Measurements from ENCODE around the gene ADAMTS6.

Gene ADAMTS6

DNA sequence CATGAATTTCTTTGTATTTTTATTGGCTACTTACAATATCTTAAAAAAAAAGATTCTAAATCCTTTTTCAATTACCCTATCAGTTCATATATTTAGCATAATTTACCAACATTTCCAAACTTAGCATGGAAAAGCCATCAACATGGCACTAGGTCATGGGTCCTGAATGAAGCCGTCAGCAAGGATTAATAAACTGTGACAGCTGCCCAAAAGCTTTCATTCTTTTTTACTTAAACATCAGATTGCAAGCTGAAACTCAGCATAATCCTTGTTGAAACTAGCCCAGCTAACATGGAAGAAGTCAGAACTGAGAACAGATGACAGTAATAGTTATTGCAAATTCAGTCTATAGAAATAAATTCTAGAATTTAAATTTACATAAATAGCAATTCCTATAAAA is 209.8 kb downstream of the ADAMTS6 start:
- no peaks in the 10 kb centered on the region for H3K9me3 Mint-ChIP-seq
- H3K27me3 Mint-ChIP-seq, result no peaks in the 10 kb centered on the region
- no peak overlapping the region for H3K27ac Mint-ChIP-seq
- no peak overlapping the region for H3K4me3 Mint-ChIP-seq
- H3K4me1 Mint-ChIP-seq (ENCODE audit: low read depth), result no peaks in the 10 kb centered on the region
- intact Hi-C loops (cut with micrococcal nuclease), result no loop called here
- H3K36me3 Mint-ChIP-seq (ENCODE audit: low read depth), result no peaks in the 10 kb centered on the region

DNA sequence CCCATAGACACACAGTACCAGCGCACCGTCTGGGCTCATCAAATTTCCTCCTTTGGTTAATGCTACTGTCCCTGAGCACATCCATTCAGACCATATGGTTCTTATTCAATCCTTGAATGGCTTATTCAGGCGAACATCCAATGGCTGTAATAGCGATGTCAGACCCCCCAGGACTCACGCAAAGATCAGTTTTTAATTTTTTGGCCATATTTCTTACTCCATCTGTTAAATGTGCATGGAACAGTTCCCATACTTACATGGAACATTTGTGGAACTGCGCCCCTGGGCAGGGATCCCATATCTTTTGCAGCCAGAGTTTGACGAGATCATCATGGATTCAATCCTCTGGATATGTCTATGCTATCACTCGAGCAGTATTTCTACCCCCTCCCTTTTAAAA is 213.2 kb downstream of the ADAMTS6 start:
- intact Hi-C loops (cut with micrococcal nuclease), result no loop called here
- H3K9me3 Mint-ChIP-seq, result no peaks in the 10 kb centered on the region
- H3K27me3 Mint-ChIP-seq, result no peaks in the 10 kb centered on the region

DNA sequence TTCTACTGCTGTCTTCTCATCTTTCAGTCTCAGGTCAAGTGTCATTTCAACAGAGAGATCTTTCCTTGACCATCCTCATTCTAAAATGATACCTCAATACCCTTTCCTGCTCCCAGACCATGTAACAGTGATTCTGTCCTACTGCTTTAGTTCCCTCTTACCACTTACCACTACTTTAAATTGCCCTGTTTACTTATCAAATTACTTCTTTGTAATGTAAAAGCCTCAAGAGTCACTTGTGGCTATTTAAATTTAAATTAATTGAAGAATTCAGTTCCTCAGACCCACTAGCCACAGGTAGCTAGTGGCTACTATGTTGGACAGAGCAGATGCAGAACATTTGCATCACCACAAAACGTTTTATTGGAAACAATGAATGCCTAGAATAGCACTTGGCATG is 217.3 kb downstream of the ADAMTS6 start:
- Mint-ChIP-seq H3K36me3 (ENCODE audit: low read depth) (no peaks in the 10 kb centered on the region), H3K27ac (no peak overlapping the region), H3K9me3 (no peaks in the 10 kb centered on the region), H3K27me3 (no peaks in the 10 kb centered on the region), H3K4me3 (no peak overlapping the region), H3K4me1 (ENCODE audit: low read depth) (no peaks in the 10 kb centered on the region)
- intact Hi-C loops (cut with micrococcal nuclease), result no loop called here

More for the DNA sequence above, 213.2 kb downstream of the ADAMTS6 start:
- no peak overlapping the region for H3K4me3 Mint-ChIP-seq
- H3K4me1 Mint-ChIP-seq (ENCODE audit: low read depth), result no peaks in the 10 kb centered on the region
- no peak overlapping the region for H3K27ac Mint-ChIP-seq
- H3K36me3 Mint-ChIP-seq (ENCODE audit: low read depth), result no peaks in the 10 kb centered on the region

DNA sequence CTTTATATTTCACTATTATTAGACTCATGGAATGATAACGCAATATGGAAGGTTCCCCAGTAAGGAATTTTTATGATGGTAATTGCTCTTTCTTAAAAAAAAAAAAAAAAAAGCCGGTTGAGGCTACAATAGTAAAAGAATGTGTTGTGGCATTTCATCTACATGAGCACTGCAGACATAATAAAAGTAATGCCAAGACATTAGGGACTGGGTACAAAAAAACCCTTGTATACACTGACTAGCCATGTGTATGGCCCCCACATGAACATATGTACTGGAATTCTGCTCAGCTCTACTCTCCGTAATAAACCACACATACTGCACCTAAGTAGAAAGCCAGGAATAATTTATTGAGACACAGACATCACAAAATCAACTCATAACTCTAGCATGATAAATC is 218.4 kb downstream of the ADAMTS6 start:
- intact Hi-C loops (cut with micrococcal nuclease), result no loop called here
- H3K4me3 Mint-ChIP-seq, result no peak overlapping the region
- H3K36me3 Mint-ChIP-seq (ENCODE audit: low read depth), result no peaks in the 10 kb centered on the region
- no peaks in the 10 kb centered on the region for H3K27me3 Mint-ChIP-seq
- no peaks in the 10 kb centered on the region for H3K9me3 Mint-ChIP-seq
- H3K4me1 Mint-ChIP-seq (ENCODE audit: low read depth), result no peaks in the 10 kb centered on the region
- H3K27ac Mint-ChIP-seq, result no peak overlapping the region

DNA sequence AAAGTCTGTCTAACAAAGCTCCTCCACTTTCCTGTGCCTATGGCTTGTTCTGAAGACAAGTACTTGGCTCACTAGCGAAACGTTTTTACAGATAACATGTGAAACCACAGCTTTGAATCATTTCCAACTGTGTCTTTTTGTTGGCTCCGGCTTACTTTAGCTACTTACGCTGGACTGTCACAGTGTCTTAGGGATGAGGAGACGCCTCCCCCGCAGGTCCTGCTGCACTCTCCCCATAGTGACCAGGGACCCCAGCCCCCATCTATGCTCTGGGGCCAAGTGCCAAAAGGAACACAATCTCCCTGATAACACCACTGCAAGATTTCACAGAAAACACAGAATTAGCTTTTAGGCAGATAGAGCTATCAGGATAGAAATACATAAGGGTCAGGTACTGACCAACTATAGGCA is 219.1 kb downstream of the ADAMTS6 start:
- Mint-ChIP-seq H3K27me3 (no peaks in the 10 kb centered on the region), H3K27ac (no peak overlapping the region), H3K4me1 (ENCODE audit: low read depth) (no peaks in the 10 kb centered on the region), H3K4me3 (no peak overlapping the region), H3K9me3 (no peaks in the 10 kb centered on the region), H3K36me3 (ENCODE audit: low read depth) (no peaks in the 10 kb centered on the region)
- intact Hi-C loops (cut with micrococcal nuclease), result no loop called here

DNA sequence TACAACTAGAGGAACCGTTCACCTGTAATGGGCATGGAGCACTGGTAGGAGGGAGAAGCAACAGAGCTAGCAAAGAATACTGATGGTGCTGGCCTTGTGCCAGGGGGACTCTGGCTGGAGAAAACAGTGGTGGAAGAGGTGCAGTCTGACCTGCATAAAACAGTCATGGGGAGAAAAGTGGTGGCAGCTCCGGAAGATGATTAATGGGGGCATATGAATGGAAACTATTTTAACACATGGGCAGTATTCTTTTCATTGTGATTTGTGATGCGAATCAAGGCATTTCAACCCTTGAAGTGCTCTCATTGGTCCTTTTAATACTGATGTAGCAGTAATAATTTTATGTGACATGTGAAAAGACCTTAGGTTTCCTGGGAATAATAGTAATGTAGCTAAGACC is 219.6 kb downstream of the ADAMTS6 start:
- H3K27me3 Mint-ChIP-seq, result no peaks in the 10 kb centered on the region
- H3K9me3 Mint-ChIP-seq, result no peaks in the 10 kb centered on the region

DNA sequence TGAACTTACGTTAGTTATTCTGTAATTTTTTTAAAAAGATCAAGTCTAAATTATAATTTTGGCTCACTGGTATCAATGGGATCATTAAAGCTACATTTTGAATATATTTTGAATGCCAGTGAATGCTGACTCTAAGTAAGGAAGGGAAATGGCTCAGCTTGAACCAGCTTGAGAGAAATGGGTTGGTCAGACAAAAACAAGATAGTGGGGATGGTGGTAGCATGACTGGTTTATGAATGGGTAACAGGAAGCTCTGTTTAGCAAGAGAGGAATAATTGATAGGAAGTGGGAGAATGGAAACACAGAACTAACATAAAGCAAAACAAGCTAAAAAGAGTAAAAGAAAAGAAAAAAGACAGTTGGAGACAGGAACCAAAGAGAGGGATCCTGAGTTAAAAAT is 220.2 kb downstream of the ADAMTS6 start:
- Mint-ChIP-seq H3K27ac (no peak overlapping the region), H3K27me3 (no peaks in the 10 kb centered on the region), H3K9me3 (no peaks in the 10 kb centered on the region), H3K36me3 (ENCODE audit: low read depth) (no peaks in the 10 kb centered on the region), H3K4me3 (no peak overlapping the region), H3K4me1 (ENCODE audit: low read depth) (no peaks in the 10 kb centered on the region)
- intact Hi-C loops (cut with micrococcal nuclease), result no loop called here

More for the DNA sequence above, 219.6 kb downstream of the ADAMTS6 start:
- Mint-ChIP-seq H3K36me3 (ENCODE audit: low read depth) (no peaks in the 10 kb centered on the region), H3K27ac (no peak overlapping the region), H3K4me1 (ENCODE audit: low read depth) (no peaks in the 10 kb centered on the region), H3K4me3 (no peak overlapping the region)
- intact Hi-C loops (cut with micrococcal nuclease), result no loop called here

DNA sequence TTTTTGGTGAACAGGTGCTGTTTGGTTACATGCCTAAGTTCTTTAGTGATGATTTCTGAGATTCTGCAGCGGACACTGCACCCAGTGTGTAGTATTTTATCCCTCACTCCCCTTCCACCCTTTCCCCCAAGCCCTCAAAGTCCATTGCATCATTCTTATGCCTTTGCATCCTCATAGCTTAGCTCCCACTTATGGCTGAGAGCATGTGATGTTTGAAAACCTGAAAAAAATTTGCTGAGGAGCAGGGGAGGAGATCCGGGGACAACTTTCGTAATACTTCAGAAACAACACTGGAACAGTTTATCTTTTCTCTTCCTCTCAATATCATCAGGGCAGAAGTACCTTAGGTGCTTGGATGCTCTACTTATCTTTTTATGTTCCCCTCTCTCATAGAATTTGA is 226.4 kb downstream of the ADAMTS6 start:
- Mint-ChIP-seq H3K27me3 (no peaks in the 10 kb centered on the region), H3K27ac (no peak overlapping the region), H3K36me3 (ENCODE audit: low read depth) (no peaks in the 10 kb centered on the region), H3K9me3 (no peaks in the 10 kb centered on the region), H3K4me3 (no peak overlapping the region), H3K4me1 (ENCODE audit: low read depth) (no peaks in the 10 kb centered on the region)
- intact Hi-C loops (cut with micrococcal nuclease), result no loop called here

DNA sequence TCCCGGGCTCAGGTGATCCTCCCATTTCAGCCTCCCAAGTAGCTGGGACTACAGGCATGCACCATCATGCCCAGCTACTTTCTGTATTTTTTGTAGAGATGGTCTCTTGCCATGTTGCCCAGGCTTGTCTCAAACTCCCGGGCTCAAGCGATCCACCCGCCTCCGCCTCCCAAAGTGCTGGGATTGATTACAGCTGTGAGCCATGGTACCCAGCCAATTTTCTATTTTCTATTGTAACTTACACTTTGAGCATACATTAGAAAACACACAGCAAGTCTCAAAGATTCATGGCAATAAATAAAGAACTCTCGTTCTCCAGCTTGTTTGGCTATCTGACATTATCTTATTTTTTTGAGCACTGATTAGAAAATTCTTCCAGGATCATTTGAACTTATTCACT is 228.7 kb downstream of the ADAMTS6 start:
- no peaks in the 10 kb centered on the region for H3K4me1 Mint-ChIP-seq (ENCODE audit: low read depth)
- no peaks in the 10 kb centered on the region for H3K27me3 Mint-ChIP-seq
- no peak overlapping the region for H3K27ac Mint-ChIP-seq
- H3K9me3 Mint-ChIP-seq, result no peaks in the 10 kb centered on the region
- no peak overlapping the region for H3K4me3 Mint-ChIP-seq
- H3K36me3 Mint-ChIP-seq (ENCODE audit: low read depth), result no peaks in the 10 kb centered on the region
- intact Hi-C loops (cut with micrococcal nuclease), result no loop called here

DNA sequence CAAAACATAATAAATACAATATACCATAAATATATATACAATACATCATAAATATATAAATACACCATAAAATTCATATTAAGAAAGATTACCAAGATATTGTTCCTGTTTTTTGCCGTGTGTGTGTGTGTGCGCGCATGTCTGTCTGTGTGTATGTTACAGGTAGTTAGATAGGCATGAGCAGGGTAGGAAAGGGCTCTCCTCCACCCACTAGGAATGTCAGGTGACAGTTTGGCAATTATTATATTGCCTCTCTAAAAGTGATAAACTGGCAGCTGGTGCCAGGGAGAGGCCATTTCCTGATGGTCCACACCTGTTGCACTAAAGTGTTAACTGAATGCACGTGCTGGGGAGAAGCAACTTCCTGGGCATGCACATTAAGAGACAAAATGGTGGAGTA is 232.8 kb downstream of the ADAMTS6 start:
- Mint-ChIP-seq H3K4me1 (ENCODE audit: low read depth) (no peaks in the 10 kb centered on the region), H3K9me3 (no peaks in the 10 kb centered on the region), H3K36me3 (ENCODE audit: low read depth) (no peaks in the 10 kb centered on the region), H3K4me3 (no peak overlapping the region), H3K27me3 (no peaks in the 10 kb centered on the region), H3K27ac (no peak overlapping the region)
- intact Hi-C loops (cut with micrococcal nuclease), result no loop called here

DNA sequence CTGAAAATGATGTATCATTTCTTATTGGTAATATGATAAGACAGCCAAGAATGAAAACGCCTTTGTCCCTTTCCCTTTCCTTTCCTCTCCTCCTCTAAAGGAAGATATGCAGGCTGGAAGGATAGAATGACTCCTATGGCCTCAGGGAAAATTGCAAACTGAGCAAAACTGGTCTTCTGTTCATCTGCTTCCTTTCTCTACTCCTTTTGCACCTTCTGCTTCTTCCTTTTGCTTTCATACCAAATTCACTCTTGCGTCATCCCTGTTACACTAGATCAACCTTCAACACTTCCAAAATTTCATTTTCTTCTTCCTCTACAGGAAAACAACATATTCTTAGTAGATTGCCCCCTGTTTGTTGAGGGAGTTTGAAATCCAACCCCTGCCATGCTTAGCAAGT is 234.1 kb downstream of the ADAMTS6 start:
- H3K27ac Mint-ChIP-seq, result no peak overlapping the region
- intact Hi-C loops (cut with micrococcal nuclease), result no loop called here
- no peak overlapping the region for H3K4me3 Mint-ChIP-seq
- H3K27me3 Mint-ChIP-seq, result no peaks in the 10 kb centered on the region
- H3K36me3 Mint-ChIP-seq (ENCODE audit: low read depth), result no peaks in the 10 kb centered on the region
- no peaks in the 10 kb centered on the region for H3K4me1 Mint-ChIP-seq (ENCODE audit: low read depth)
- no peaks in the 10 kb centered on the region for H3K9me3 Mint-ChIP-seq

DNA sequence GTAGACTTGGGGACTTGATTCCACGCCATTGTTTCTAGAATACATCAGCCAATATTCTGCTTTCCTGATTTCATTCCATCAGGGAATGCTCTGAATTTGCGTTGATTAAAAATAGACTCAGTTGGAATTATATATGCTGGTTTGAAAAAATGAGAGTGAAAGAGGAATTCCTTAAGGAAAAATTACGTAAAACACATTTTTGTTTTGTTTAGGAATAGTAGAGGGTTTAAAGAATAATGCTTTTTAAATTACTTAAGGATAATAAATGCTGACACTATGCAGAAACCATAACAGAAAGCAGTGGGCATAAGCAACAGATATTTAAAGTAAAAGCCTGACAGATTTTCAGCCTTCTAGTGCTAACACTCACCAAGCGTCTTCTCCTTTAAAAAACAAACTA is 235.0 kb downstream of the ADAMTS6 start:
- Mint-ChIP-seq H3K36me3 (ENCODE audit: low read depth) (no peaks in the 10 kb centered on the region), H3K4me1 (ENCODE audit: low read depth) (no peaks in the 10 kb centered on the region), H3K27ac (no peak overlapping the region), H3K4me3 (no peak overlapping the region), H3K9me3 (no peaks in the 10 kb centered on the region), H3K27me3 (no peaks in the 10 kb centered on the region)
- intact Hi-C loops (cut with micrococcal nuclease), result no loop called here

DNA sequence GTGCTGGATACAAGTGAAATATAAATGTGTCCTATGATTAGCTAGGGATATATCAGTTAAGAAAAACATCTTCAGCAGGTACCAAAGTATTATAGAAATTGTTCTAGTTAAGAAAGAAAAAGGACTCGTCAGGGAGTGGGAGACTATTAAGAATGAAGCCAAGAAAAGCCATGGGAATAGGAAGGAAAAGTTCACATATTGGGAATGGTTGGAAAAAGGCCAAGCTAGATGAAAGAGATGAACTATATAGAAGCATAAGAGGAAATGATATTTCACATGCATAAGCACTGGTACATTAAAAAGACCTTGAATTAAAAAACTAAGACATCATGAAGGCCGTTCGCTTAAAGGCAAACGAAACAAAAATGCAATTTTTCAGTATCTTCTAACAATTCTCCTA is 237.7 kb downstream of the ADAMTS6 start:
- H3K36me3 Mint-ChIP-seq (ENCODE audit: low read depth), result no peaks in the 10 kb centered on the region
- no peaks in the 10 kb centered on the region for H3K4me1 Mint-ChIP-seq (ENCODE audit: low read depth)
- H3K9me3 Mint-ChIP-seq, result no peaks in the 10 kb centered on the region
- intact Hi-C loops (cut with micrococcal nuclease), result no loop called here
- no peak overlapping the region for H3K27ac Mint-ChIP-seq
- H3K27me3 Mint-ChIP-seq, result no peaks in the 10 kb centered on the region
- no peak overlapping the region for H3K4me3 Mint-ChIP-seq

DNA sequence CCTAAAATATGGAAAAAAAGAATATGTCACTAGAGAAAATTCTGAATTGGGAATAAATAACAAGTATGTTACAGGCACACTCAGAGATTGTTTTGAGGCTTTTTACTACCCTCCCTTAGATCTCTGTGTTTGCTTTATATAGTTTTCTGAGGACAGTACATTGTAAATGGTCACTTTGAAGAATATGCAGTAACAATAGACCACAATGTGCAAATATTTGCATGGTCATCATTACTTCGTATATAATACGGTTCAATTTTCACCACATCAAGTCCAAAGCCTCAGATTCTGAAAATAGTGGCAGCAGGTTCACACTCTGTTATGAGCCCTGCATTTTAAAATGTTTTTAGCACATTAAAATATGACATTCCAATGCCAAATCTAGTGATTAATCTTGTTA is 238.6 kb downstream of the ADAMTS6 start:
- no peaks in the 10 kb centered on the region for H3K4me1 Mint-ChIP-seq (ENCODE audit: low read depth)
- no peaks in the 10 kb centered on the region for H3K27me3 Mint-ChIP-seq
- H3K4me3 Mint-ChIP-seq, result no peak overlapping the region

DNA sequence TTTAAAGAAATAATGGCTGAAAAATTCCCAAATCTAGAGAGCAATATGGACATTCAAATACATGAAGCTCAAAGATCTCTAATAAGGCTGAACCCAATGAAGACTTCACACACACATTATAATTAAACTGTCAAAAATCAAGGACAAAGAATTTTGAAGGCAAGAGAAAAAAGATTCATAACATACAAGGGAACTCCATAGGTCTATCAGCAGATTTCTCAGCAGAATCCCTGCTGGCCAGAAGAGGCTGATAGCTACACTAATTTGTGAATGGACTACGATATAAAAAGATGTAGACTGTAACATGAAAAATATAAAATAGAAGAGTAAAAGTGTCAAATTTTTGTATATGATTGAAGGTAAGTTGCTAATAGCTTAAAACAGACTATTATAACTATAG is 251.9 kb downstream of the ADAMTS6 start:
- no peak overlapping the region for H3K4me3 Mint-ChIP-seq
- no peaks in the 10 kb centered on the region for H3K4me1 Mint-ChIP-seq (ENCODE audit: low read depth)
- H3K36me3 Mint-ChIP-seq (ENCODE audit: low read depth), result no peaks in the 10 kb centered on the region
- intact Hi-C loops (cut with micrococcal nuclease), result no loop called here
- peaks cover 33% of the 10 kb centered on the region for H3K9me3 Mint-ChIP-seq
- H3K27ac Mint-ChIP-seq, result no peak overlapping the region
- H3K27me3 Mint-ChIP-seq, result no peaks in the 10 kb centered on the region

More for the DNA sequence above, 238.6 kb downstream of the ADAMTS6 start:
- Mint-ChIP-seq H3K27ac (no peak overlapping the region), H3K36me3 (ENCODE audit: low read depth) (no peaks in the 10 kb centered on the region), H3K9me3 (no peaks in the 10 kb centered on the region)
- intact Hi-C loops (cut with micrococcal nuclease), result no loop called here
